Measurements from ENCODE around the gene PPFIBP2. TPM values are rescaled to one million over a fixed set of nuclear protein-coding genes. Genes with fewer than 3 reads are reported as not detected.

Gene PPFIBP2
- total RNA-seq, 1 donor from 2014 or later: 74.1 TPM

DNA sequence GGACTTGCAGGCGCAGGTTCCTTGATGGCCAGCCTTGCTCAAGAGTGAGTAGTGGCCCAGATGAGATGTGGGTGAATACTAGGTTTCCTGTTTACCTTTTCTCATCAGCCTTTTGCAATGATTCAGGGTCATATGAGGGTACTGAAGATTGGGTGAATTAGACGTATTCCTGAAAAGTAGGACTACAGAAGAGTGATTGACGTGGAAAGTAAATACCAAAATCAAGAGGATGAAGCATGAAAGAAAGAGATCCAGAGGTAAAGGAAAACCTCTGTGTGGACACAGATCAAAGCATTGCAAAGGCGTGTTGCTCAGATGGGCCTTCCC is 99.6 kb downstream of the PPFIBP2 start:
- TF ChIP-seq, protein P1, sequence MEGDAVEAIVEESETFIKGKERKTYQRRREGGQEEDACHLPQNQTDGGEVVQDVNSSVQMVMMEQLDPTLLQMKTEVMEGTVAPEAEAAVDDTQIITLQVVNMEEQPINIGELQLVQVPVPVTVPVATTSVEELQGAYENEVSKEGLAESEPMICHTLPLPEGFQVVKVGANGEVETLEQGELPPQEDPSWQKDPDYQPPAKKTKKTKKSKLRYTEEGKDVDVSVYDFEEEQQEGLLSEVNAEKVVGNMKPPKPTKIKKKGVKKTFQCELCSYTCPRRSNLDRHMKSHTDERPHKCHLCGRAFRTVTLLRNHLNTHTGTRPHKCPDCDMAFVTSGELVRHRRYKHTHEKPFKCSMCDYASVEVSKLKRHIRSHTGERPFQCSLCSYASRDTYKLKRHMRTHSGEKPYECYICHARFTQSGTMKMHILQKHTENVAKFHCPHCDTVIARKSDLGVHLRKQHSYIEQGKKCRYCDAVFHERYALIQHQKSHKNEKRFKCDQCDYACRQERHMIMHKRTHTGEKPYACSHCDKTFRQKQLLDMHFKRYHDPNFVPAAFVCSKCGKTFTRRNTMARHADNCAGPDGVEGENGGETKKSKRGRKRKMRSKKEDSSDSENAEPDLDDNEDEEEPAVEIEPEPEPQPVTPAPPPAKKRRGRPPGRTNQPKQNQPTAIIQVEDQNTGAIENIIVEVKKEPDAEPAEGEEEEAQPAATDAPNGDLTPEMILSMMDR (IDR thresholded peaks at IDR 0.05): no peak
- Mint-ChIP-seq H3K4me3 (ENCODE audit: unreplicated experiment) (no peak overlapping the region), H3K27ac (ENCODE audit: unreplicated experiment) (no peak overlapping the region)

DNA sequence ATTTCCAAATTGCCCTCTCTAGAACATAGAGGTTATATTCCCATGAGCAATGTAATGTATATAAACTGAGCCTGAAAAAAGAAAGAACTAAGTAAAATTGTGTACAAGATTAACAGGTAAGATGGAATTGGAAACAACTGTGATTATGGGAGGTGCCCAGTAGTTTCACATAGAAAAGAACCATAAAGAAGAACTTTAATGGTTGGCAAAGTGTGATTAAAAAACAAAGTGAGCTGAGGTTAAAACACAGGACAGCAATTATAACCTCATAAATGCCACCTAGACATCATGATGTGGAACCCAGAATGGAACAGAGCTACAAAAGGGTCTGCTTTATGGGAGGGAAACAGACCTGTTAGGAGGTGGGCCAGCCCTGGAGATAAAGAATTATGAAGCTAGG is 100.9 kb downstream of the PPFIBP2 start:
- DNase-seq (ENCODE audit: extremely low spot score, unreplicated experiment): no peak
- Mint-ChIP-seq H3K36me3 (ENCODE audit: unreplicated experiment) (peaks cover 67% of the 10 kb centered on the region), H3K27ac (ENCODE audit: unreplicated experiment) (no peak overlapping the region), H3K4me3 (ENCODE audit: unreplicated experiment) (no peak overlapping the region), H3K27me3 (ENCODE audit: unreplicated experiment) (no peaks in the 10 kb centered on the region), H3K9me3 (ENCODE audit: unreplicated experiment) (no peaks in the 10 kb centered on the region), H3K4me1 (ENCODE audit: unreplicated experiment) (peaks cover 22% of the 10 kb centered on the region)
- TF ChIP-seq, protein P1 (IDR thresholded peaks at IDR 0.05): no peak

More for the DNA sequence above, 99.6 kb downstream of the PPFIBP2 start:
- peaks cover 22% of the 10 kb centered on the region for H3K4me1 Mint-ChIP-seq (ENCODE audit: unreplicated experiment)
- no peaks in the 10 kb centered on the region for H3K9me3 Mint-ChIP-seq (ENCODE audit: unreplicated experiment)
- peaks cover 70% of the 10 kb centered on the region for H3K36me3 Mint-ChIP-seq (ENCODE audit: unreplicated experiment)
- no peak for DNase-seq (ENCODE audit: extremely low spot score, unreplicated experiment)
- no peaks in the 10 kb centered on the region for H3K27me3 Mint-ChIP-seq (ENCODE audit: unreplicated experiment)

DNA sequence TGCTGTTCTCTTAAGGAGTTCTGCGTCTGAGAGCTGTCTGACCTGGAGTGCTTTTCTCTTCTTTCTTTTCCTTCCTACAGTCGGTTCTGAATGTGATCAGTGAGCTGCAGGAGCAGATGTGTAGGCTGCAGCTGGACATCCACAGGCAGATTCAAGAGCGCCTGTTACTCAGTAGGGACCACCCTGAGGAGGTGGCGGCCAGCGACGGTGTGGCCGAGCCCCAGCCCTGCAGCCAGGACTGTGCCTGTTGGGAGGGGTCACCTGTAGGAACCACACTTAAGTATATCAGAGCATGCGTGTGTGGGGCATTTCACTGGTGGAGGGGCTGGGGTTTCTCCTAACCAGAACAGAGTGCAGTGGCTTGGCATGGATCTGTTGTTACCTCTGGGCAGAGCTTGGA is 103.2 kb downstream of the PPFIBP2 start:
- TF ChIP-seq, protein P1 (IDR thresholded peaks at IDR 0.05): no peak
- Mint-ChIP-seq H3K36me3 (ENCODE audit: unreplicated experiment) (peaks cover 47% of the 10 kb centered on the region), H3K27ac (ENCODE audit: unreplicated experiment) (no peak overlapping the region), H3K9me3 (ENCODE audit: unreplicated experiment) (no peaks in the 10 kb centered on the region), H3K4me1 (ENCODE audit: unreplicated experiment) (peaks cover 16% of the 10 kb centered on the region), H3K27me3 (ENCODE audit: unreplicated experiment) (no peaks in the 10 kb centered on the region), H3K4me3 (ENCODE audit: unreplicated experiment) (no peak overlapping the region)
- no peak for DNase-seq (ENCODE audit: extremely low spot score, unreplicated experiment)

DNA sequence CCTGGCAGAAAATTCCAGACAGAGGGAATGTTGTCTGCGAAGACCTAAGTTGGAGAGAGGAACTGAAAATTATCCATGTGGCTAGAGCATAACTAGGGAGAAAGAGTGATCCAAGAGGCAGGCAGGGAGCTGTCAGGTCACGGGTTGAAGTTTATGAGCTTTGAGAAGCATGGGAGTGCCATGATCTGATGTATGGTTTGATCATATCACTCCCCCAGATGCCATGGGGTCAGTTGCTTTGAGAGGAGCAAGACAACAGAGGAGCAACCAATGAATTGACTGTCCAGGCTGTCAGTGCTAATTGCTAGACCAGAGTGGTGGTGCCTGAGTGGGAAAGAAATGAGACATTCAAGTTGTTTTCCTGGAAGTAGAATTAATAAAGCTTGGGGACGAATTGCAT is 105.5 kb downstream of the PPFIBP2 start:
- peaks cover 48% of the 10 kb centered on the region for H3K36me3 Mint-ChIP-seq (ENCODE audit: unreplicated experiment)

DNA sequence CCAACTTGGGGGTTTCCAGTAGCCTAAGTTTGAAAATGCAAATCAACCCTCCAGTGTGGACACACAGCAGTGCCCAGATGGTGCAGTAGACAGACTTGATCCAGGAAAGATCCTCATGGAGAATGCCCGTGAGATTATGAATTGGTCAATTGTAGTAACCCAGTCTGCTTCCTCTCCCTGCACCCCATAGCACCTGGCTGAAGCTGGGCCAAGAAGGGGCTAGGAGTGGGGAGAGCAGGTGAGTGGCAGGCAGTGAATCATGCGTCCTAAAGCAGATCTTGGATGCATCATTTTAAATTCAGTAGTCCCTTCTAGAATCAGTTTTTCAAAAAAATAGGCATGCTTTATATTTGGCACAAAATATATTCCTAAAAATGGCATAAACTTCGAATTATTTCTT is 107.3 kb downstream of the PPFIBP2 start:
- H3K27me3 Mint-ChIP-seq (ENCODE audit: unreplicated experiment): no peaks in the 10 kb centered on the region
- H3K4me1 Mint-ChIP-seq (ENCODE audit: unreplicated experiment): no peaks in the 10 kb centered on the region
- no peak for DNase-seq (ENCODE audit: extremely low spot score, unreplicated experiment)
- no peaks in the 10 kb centered on the region for H3K9me3 Mint-ChIP-seq (ENCODE audit: unreplicated experiment)
- TF ChIP-seq, protein P1 (IDR thresholded peaks at IDR 0.05): no peak
- peaks cover 49% of the 10 kb centered on the region for H3K36me3 Mint-ChIP-seq (ENCODE audit: unreplicated experiment)
- H3K27ac Mint-ChIP-seq (ENCODE audit: unreplicated experiment): no peak overlapping the region
- no peak overlapping the region for H3K4me3 Mint-ChIP-seq (ENCODE audit: unreplicated experiment)

More for the DNA sequence above, 105.5 kb downstream of the PPFIBP2 start:
- Mint-ChIP-seq H3K27ac (ENCODE audit: unreplicated experiment) (no peak overlapping the region), H3K27me3 (ENCODE audit: unreplicated experiment) (no peaks in the 10 kb centered on the region), H3K4me1 (ENCODE audit: unreplicated experiment) (peaks cover 2% of the 10 kb centered on the region), H3K4me3 (ENCODE audit: unreplicated experiment) (no peak overlapping the region), H3K9me3 (ENCODE audit: unreplicated experiment) (no peaks in the 10 kb centered on the region)
- TF ChIP-seq, protein P1 (IDR thresholded peaks at IDR 0.05): no peak
- DNase-seq (ENCODE audit: extremely low spot score, unreplicated experiment): no peak

Data from osteocyte (in vitro differentiated cells).